D341Med (cell line): ENCODE results near the gene CARHSP1.
"Not testable (repeated sequence)": the region's sequence is repeated elsewhere in the genome, so short reads cannot be mapped to it uniquely, and the experiment has no call there.

Experiments
- DNase-seq: peaks from one replicate; pipeline ENCODE4 v3.0.0; 2012; ENCODE audit warnings: low spot score

CARHSP1 gene

GRCh38 chr16:8854298-8854948 lies 14.4 kb downstream of the CARHSP1 start:
- DNase-seq: no peak

- DNase-seq: no peak
Measured at GRCh38 chr16:8853611-8854010, 15.2 kb downstream of the CARHSP1 start.

GRCh38 chr16:8853150-8853549 lies 15.7 kb downstream of the CARHSP1 start:
- DNase-seq: no peak

- no peak for DNase-seq
Measured at GRCh38 chr16:8852534-8852933, 16.3 kb downstream of the CARHSP1 start.

GRCh38 chr16:8851761-8852403 lies 16.9 kb downstream of the CARHSP1 start:
- DNase-seq: no peak

GRCh38 chr16:8850279-8850885 lies 18.4 kb downstream of the CARHSP1 start:
- DNase-seq: peak; percentile 19

- no peak for DNase-seq
Measured at GRCh38 chr16:8849411-8850011, 19.3 kb downstream of the CARHSP1 start.

GRCh38 chr16:8848939-8849391 lies 19.8 kb downstream of the CARHSP1 start:
- no peak for DNase-seq

- DNase-seq: peak; percentile 15
Measured at GRCh38 chr16:8848231-8848938, 20.4 kb downstream of the CARHSP1 start.

- DNase-seq: peak; percentile 27
Measured at GRCh38 chr16:8847623-8848022, 21.2 kb downstream of the CARHSP1 start.

- DNase-seq: peak; percentile 24
Measured at GRCh38 chr16:8847145-8847544, 21.7 kb downstream of the CARHSP1 start.

- DNase-seq: peak; percentile 12
Measured at GRCh38 chr16:8846401-8846932, 22.3 kb downstream of the CARHSP1 start.

- DNase-seq: peak; percentile 12
Measured at GRCh38 chr16:8845699-8846298, 23.0 kb downstream of the CARHSP1 start.

- DNase-seq: not testable (repeated sequence)
Measured at GRCh38 chr16:8843296-8843695, 25.5 kb downstream of the CARHSP1 start.

GRCh38 chr16:8842016-8842415 lies 26.8 kb downstream of the CARHSP1 start:
- DNase-seq: not testable (repeated sequence)

GRCh38 chr16:8837594-8837993 lies 31.2 kb downstream of the CARHSP1 start:
- DNase-seq: not testable (repeated sequence)

GRCh38 chr16:8836797-8837196 lies 32.0 kb downstream of the CARHSP1 start:
- not testable (repeated sequence) for DNase-seq

- no peak for DNase-seq
Measured at GRCh38 chr16:8832717-8833105, 36.1 kb downstream of the CARHSP1 start.

GRCh38 chr16:8831871-8832716 lies 36.7 kb downstream of the CARHSP1 start:
- no peak for DNase-seq

GRCh38 chr16:8831450-8831849 lies 37.4 kb downstream of the CARHSP1 start:
- DNase-seq: no peak
